HK-2 (cell line): ENCODE data around the gene BCLAF1.
"Not testable (repeated sequence)": the region's sequence is repeated elsewhere in the genome, so short reads cannot be mapped to it uniquely, and the experiment has no call there.

Experiments
- DNase-seq: peaks from one replicate; pipeline ENCODE4 v3.0.0-alpha.2; 2018; ENCODE audit not compliant: unreplicated experiment

The BCLAF1 gene

DNA sequence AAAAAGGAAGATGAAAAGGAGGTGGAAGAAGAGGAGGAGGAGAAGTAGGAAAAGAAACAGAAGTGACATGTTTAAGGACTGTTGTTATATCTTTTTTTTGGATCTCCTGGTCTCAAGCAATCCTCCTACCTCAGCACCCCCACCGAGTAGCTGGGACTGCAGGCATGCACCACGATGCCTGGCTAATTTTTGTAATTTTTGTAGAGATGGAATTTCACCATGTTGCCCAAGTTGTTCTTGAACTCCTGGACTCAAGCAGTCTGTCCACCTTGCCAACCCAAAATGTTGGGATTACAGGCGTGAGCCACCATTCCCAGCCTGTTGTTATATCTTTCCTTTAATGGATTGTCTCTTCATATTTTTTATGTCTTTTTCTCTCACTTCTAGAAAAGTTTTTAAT, 19.5 kb upstream of the BCLAF1 start:
- DNase-seq = no peak

GRCh38 chr6:136308469-136308868, 18.8 kb upstream of the BCLAF1 start:
- DNase-seq = not testable (repeated sequence)

DNA sequence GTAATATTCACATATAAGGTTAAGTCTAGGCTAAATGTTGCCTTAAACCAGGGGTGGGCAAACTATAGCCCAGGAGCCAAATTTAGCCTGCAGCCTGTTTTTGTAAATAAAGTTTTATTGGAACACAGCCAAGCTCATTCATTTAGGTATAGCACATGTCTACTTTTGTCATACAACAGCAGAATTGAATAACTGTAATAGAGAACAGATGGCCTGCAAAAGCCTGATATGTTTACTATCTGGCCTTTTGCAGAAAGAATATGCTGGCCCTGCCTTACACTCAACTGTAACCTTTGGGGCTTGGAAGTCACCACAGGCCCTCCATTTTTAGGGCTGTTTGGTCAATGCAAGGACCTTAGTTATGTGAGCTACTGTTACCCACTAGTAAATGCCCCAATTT, 17.7 kb upstream of the BCLAF1 start:
- DNase-seq = no peak

GRCh38 chr6:136306466-136306865, 16.8 kb upstream of the BCLAF1 start:
- DNase-seq = no peak

- DNase-seq = no peak
Measured at GRCh38 chr6:136304410-136304809, 14.8 kb upstream of the BCLAF1 start.

DNA sequence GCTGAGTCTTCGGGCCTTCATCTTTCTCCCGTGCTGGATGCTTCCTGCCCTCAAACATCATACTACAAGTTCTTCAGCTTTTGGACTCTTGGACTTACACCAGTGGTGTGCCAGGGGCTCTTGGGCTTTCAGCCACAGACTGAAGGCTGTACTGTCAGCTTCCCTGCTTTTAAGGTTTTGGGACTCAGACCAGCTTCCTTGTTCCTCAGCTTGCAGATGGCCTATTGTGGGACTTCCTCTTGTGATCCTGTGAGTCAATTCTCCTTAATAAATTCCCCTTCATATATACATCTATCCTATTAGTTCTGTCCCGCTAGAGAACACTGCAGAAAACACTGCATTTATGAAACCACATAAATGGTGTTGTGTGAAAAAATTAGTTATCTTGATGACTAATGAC, 13.9 kb upstream of the BCLAF1 start:
- no peak for DNase-seq

GRCh38 chr6:136294621-136295020, 5.0 kb upstream of the BCLAF1 start:
- DNase-seq = no peak

- DNase-seq = peak; percentile 72
Measured at GRCh38 chr6:136290410-136291010, 864 bp upstream of the BCLAF1 start.

- DNase-seq = peak; percentile 85
Measured at GRCh38 chr6:136289327-136289578, 393 bp downstream of the BCLAF1 start.

GRCh38 chr6:136288566-136289326, 900 bp downstream of the BCLAF1 start:
- peak; percentile 84 for DNase-seq

GRCh38 chr6:136284909-136285308, 4.7 kb downstream of the BCLAF1 start:
- no peak for DNase-seq

GRCh38 chr6:136282906-136283305, 6.7 kb downstream of the BCLAF1 start:
- no peak for DNase-seq

DNA sequence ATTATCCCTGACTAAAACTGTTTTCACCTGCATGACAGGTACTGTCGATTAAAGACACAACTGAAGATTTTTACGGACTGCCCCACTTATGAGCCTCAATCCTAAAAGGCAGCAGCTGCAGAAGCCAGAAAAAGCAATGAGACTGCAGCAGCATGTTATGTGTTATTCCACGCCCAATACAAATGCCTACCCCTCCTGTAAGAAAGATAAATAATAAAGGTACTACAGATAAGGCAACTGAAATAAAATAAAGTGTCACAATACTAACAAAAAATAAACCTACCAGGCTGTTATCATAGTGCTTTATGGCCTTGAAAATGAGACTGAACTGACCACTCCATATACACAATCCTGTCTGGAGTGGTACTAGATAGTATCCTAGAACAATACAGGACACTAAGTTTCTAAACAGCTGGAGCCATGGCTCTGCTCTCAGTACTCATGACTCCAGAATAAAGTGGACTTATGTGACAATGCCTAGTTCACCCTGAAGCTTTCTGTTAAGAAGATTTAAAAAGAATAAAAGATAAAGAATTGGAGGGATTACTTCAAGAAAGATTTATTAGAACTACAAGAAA, 9.5 kb downstream of the BCLAF1 start:
- no peak for DNase-seq

DNA sequence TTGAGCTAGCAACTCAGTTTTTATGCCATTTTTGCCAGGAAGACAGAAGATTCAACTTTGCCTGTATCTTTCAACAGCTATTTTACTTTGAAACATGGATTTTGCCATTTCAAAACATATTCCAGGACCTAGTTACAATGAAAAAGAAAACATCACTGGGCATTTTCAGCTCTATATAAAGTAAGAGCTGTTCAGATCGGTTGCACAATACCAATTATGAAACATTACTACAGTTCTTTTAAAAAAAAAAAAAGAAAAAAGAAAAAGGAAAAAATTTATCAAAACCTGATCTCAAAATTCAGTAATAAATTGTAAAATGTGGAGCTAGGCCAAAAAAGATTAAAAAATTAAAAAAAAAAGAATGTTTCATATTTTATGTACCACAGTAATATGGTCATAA, 15.6 kb downstream of the BCLAF1 start:
- DNase-seq = no peak

DNA sequence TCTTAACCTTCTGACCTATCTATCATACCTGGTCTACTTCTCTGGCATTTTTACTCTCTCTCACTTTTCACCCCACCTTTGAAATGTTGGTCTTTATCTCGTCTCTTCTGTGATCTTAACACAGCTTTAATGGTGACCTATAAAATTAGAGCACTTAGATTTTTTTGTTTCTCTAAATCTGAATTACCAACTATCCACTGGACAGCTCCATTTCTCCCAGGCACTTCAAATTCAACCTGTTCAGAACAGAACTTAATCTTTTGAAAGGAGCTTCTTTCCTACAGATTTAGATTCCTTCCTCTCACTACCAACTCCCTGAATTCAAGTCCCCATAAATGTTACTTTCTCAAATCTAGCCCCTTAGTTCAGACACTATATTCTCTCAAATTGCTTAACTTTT, 24.5 kb downstream of the BCLAF1 start:
- no peak for DNase-seq

DNA sequence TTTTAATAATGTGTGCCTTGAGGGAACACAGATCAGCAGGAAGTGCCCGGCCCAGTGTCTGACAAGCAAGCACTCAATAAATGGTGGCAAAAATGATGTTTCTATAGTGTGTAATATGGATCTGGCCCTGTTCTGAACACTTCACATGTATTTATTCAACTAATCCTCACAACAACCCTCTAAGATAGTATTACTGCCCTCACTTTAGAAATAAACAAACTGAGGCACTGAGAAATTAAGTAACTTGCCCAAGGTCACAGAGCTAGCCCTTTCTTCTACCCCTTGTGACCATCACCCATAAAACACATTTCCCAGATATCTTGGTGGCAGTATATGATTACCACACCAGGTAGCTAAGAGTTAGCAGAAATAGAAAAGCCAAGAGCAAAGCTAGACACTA, 26.7 kb downstream of the BCLAF1 start:
- DNase-seq = no peak

DNA sequence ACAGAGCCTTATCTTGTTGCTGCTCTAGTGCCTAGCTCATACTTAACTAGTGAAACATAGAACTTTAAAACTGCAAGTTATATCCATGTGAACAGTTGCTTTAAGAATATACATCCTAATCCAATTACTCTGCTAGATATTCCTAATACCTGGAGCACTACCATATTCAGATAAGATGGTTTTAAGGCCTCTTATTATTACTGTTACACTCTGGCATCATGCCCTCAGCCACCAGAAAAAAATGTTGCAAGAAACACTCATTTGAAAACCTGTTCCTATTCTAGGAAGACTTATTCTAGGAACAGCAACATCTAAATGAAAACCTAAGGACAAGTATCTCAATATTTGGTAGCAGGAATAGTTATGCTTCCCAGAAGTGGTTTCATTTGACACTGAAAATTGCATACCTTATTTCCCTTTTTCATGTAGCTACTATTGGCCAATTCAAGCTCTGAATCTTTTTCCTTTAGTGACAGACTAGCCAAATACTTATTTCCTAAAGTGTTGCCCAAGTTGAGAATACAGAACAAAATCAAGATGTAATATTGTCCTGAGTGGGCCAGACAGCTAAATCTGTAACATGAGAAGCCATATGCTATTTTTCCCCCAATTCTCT, 34.7 kb downstream of the BCLAF1 start:
- no peak for DNase-seq

- DNase-seq = no peak
Measured at GRCh38 chr6:136253734-136254133, 35.9 kb downstream of the BCLAF1 start.

GRCh38 chr6:136252441-136252840, 37.2 kb downstream of the BCLAF1 start:
- DNase-seq = no peak

DNA sequence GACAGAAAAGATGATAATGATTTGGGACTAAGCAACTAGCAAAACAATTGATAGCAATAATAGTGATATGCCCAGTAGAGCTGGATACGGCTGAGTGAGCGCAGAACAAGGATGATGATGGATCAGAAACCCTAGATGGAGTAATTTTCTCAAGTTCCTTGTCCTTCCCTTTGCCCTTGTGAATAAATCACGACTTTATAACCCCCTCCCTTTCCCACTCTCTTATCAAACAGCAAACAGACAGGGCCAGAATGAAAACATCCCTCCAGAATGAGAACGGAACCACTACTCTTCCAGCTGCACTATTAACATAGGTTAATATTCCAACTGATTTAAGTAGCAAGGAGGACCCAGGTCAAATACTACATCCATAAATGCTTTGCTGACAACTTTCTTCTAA, 38.3 kb downstream of the BCLAF1 start:
- DNase-seq = no peak

DNA sequence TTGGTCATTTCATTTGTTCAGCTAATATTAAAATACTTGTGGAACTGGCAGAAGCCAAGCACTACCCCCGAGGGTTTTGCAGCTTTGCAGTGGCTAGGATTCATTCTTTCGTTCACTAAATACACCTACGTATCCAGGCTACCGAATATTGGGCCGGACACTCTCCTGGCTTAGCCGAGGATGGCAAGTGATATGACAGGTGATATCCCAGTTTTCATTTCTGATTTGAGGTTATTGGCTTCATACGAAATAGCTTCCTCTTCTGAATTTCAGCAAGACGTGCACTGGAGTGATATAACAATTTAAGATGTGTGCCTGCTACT, 39.0 kb downstream of the BCLAF1 start:
- DNase-seq = no peak

DNA sequence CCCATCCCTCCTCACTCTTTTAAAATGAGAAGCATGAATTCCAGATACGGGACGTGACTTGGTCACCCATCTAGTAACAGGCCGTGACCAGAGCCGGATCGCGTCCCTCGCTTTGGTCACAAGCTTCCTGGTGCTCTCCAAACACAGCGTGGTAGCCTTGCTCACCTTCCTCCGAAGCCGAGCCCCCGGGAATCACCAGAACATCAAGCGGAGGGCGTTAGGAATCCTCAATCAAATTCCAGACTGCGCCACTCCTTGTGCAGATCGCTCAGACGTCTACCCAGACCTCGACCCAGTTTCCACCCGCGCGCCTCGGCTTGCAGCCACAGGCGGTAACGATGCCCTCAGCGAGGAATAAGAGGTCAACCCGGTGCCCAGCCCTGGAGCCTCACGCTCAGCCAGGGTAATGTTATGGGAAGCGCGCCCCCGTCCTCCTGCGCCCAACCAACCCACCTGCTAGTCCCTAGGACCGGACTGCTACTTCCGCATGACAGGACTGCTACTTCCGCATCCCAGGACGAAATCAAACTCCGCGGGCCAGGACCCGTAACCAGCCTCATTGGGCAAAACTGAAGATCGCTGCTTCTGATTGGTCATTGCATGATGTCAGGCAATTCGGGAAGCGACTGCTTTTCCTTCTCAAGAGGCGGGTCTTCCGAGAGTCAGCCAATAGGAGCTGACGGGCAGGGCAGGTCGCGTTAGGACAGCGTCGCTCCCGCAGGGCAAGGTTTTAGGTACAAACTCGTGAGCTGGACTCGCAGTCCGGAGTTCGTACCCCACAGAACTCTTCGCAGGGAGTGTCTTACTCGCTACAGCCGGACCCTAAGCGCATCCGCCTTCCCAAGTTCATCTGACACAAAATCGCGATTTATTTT, 39.6 kb downstream of the BCLAF1 start, which contains the start of gene MTFR2:
Gene MTFR2 (minus strand): TSS at position 501 of the 875 bp plus-strand sequence. CDS start 1,212 bp downstream, outside the sequence.
- DNase-seq = peak; percentile 97
